B cell (primary cell): ENCODE results near the gene SLC2A13. TPM values are rescaled to one million over a fixed set of nuclear protein-coding genes. Genes with fewer than 3 reads are reported as not detected.

Experiments
- ATAC-seq: fragments of 200-7000 bp; cut with Tn5 transposase; one replicate; pipeline ENCODE4 v1.10.0; 2021; ENCODE audit warnings: low read depth, mild to moderate bottlenecking, moderate number of reproducible peaks, moderate library complexity
- CTCF ChIA-PET: fragments of 350-600 bp; sonication (Branson Sonifier 250); formaldehyde crosslinking; loops from one replicate; lab custom pipeline; 2021; ENCODE audit warnings: antibody characterized with exemption, inconsistent platforms; lab: Charles Lee
- POLR2A ChIA-PET: fragments of 350-600 bp; sonication (Branson Sonifier 250); formaldehyde crosslinking; loops from one replicate; lab custom pipeline; 2021; ENCODE audit warnings: antibody characterized with exemption; lab: Charles Lee
- DNase-seq: peaks from one replicate; pipeline ENCODE4 v3.0.0; 2013
- H2AFZ ChIP-seq: 2 replicates; pipeline ENCODE4 v1.6.1; 2012; ENCODE audit warnings: mild to moderate bottlenecking, low read depth, low read length; ENCODE audit not compliant: insufficient read depth, poor library complexity, severe bottlenecking
- H3K27ac ChIP-seq, 2 donors: 1 replicate in 1 of 2; 2 replicates in 1 of 2; pipeline ENCODE4 v1.5.1; 2012 to 2013; ENCODE audit warnings: low read length in 2 of 2, mild to moderate bottlenecking in 2 of 2, moderate library complexity in 1 of 2
- H3K27me3 ChIP-seq, 4 experiments: fragments of 200-600 bp in 1 of 4; sonication (generic) in 1 of 4; replicated peaks in 1 of 4; 1 replicate in 2 of 4; 2 replicates in 2 of 4; pipeline versions ENCODE4 v1.6.1 to v1.7.0; 2013 to 2016; ENCODE audit warnings: low read length in 3 of 4, mild to moderate bottlenecking in 2 of 4, mixed read lengths in 1 of 4, moderate library complexity in 1 of 4; ENCODE audit not compliant: insufficient read depth in 4 of 4, control insufficient read depth in 3 of 4; ENCODE audit errors: control extremely low read depth in 1 of 4
- H3K36me3 ChIP-seq, 2 experiments: replicated peaks in 1 of 2; 1 replicate in 1 of 2; 2 replicates in 1 of 2; pipeline versions ENCODE4 v1.6.1 to v1.7.1; 2013; ENCODE audit warnings: low read length in 1 of 2; ENCODE audit not compliant: insufficient read depth in 2 of 2, control insufficient read depth in 1 of 2; ENCODE audit errors: control extremely low read depth in 1 of 2, extremely low read depth in 1 of 2
- H3K4me1 ChIP-seq, 2 donors: fragments of 200-600 bp in 1 of 2; sonication (generic) in 1 of 2; 1 replicate in 1 of 2; 2 replicates in 1 of 2; pipeline versions ENCODE4 v1.5.1 to v1.6.1; 2013 to 2017; ENCODE audit warnings: low read length in 2 of 2; ENCODE audit not compliant: control insufficient read depth in 2 of 2, insufficient read depth in 2 of 2
- H3K4me2 ChIP-seq: replicated peaks from 2 replicates; pipeline ENCODE3; 2012; ENCODE audit warnings: mild to moderate bottlenecking, low read depth, low read length; ENCODE audit not compliant: poor library complexity, severe bottlenecking
- H3K4me3 ChIP-seq, 5 experiments: fragments of 200-600 bp in 1 of 5; sonication (generic) in 1 of 5; 1 replicate in 3 of 5; 2 replicates in 2 of 5; pipeline versions ENCODE4 v1.5.1 to v1.7.0; 2011 to 2016; ENCODE audit warnings: low read length in 4 of 5, mild to moderate bottlenecking in 4 of 5, low read depth in 2 of 5, control low read depth in 1 of 5, moderate library complexity in 1 of 5; ENCODE audit not compliant: insufficient read depth in 1 of 5; ENCODE audit errors: control extremely low read depth in 1 of 5, extremely low read depth in 1 of 5
- H3K79me2 ChIP-seq: fragments of 200-600 bp; sonication (generic); one replicate; pipeline ENCODE4 v1.6.0; 2016; ENCODE audit warnings: low read length; ENCODE audit not compliant: control insufficient read depth, insufficient read depth
- H3K9ac ChIP-seq: fragments of 200-600 bp; sonication (generic); 2 replicates; pipeline ENCODE4 v1.6.1; 2017; ENCODE audit warnings: mild to moderate bottlenecking, low read length, moderate library complexity
- H3K9me3 ChIP-seq, 3 donors: one replicate each; pipeline versions ENCODE4 v1.6.1 to v1.7.1; 2013; ENCODE audit warnings: low read length in 2 of 3; ENCODE audit not compliant: control insufficient read depth in 2 of 3, insufficient read depth in 1 of 3; ENCODE audit errors: control extremely low read depth in 1 of 3
- H4K20me1 ChIP-seq: 2 replicates; pipeline ENCODE4 v1.6.0; 2012; ENCODE audit warnings: mild to moderate bottlenecking, low read length; ENCODE audit not compliant: insufficient read depth, control insufficient read depth, poor library complexity, severe bottlenecking
- H3K27ac Mint-ChIP-seq: one replicate; pipeline ENCODE4 v1.8.0; 2021; ENCODE audit warnings: mixed read lengths
- H3K27me3 Mint-ChIP-seq: one replicate; pipeline ENCODE4 v1.8.0; 2021; ENCODE audit warnings: mixed read lengths
- H3K4me1 Mint-ChIP-seq: one replicate; pipeline ENCODE4 v1.8.0; 2021; ENCODE audit warnings: mixed read lengths
- H3K4me3 Mint-ChIP-seq: one replicate; pipeline ENCODE4 v1.8.0; 2021; ENCODE audit warnings: mixed read lengths
- H3K9me3 Mint-ChIP-seq: one replicate; pipeline ENCODE4 v1.8.0; 2022; ENCODE audit warnings: mixed read lengths; ENCODE audit not compliant: insufficient read depth
- EZH2 ChIP-seq: IDR thresholded peaks from 2 replicates; pipeline ENCODE4 v1.6.1; 2012; ENCODE audit warnings: borderline replicate concordance, low read depth, mild to moderate bottlenecking, moderate library complexity, low read length; ENCODE audit not compliant: insufficient read depth, poor library complexity, severe bottlenecking
- WGBS: methylation state at CpG from one replicate; pipeline ENCODE4 v1.1.5; 2013; ENCODE audit warnings: missing lambda C conversion rate; ENCODE audit not compliant: insufficient coverage; 5-methylcytosine and 5-hydroxymethylcytosine counted together
- intact Hi-C: fragments of 100-400 bp; cut with micrococcal nuclease; formaldehyde crosslinking; loops from one replicate; pipeline ENCODE4 v1.10.0; 2022
- polyA plus RNA-seq: library from polyadenylated mRNA; depleted of rRNA; stranded (reverse); fragments of >200 nt; gene quantifications from 2 replicates; pipeline ENCODE4 v1.2.3, GENCODE V29; 2012
- total RNA-seq, 2 donors: library from RNA; stranded (reverse); fragments of 120-200 nt in 1 of 2; gene quantifications; 1 replicate in 1 of 2; 2 replicates in 1 of 2; pipeline versions ENCODE4 v1.2.3 to v1.2.4, GENCODE V29; 2013 to 2022
- TF ChIP-seq, protein P1 (sequence below): fragments of 200-600 bp; IDR thresholded peaks from one replicate; pipeline ENCODE4 v1.8.0; 2022; ENCODE audit warnings: antibody characterized with exemption, mild to moderate bottlenecking

The SLC2A13 gene
- total and polyA plus RNA-seq, 2 donors (not counting 1 experiment from before 2014, with no cell fraction given) = 2.1 to 8.6 TPM

DNA sequence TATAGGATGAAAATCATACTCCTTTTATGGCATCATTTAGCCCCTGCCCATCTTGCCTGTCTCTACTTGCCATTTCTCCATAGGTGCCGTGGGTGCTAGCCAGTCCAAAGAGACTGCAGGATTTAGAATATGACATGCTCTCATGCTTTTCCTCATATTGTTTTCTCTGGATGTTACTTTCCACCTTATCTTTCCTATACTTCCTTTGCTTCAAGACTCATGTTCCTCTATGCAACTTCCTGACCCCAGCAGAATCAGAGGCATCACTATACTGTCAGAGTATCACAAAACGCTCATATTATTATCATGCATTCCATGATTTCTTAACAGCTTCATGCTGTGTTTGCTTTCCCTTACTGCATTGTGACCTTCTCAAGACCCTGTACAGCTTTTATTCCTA is 265.5 kb downstream of the SLC2A13 start:
- Mint-ChIP-seq H3K4me3 (no peak overlapping the region), H3K27ac (no peak overlapping the region), H3K4me1 (peaks cover 8% of the 10 kb centered on the region), H3K27me3 (no peaks in the 10 kb centered on the region), H3K9me3 (no peaks in the 10 kb centered on the region)
- ChIA-PET POLR2A (no interaction called here), CTCF (no interaction called here)
- DNase-seq (no peak), ATAC-seq (no peak)
- Histone ChIP-seq H3K4me2 (no peak overlapping the region), H3K4me1 (peaks cover under 1 to 4% of the 10 kb centered on the region in 2 donors), H3K27me3 (no peaks in the 10 kb centered on the region), H2AFZ (no peak overlapping the region), H3K36me3 (no peaks in the 10 kb centered on the region), H3K9ac (no peak overlapping the region), H4K20me1 (no peaks in the 10 kb centered on the region), H3K79me2 (no peaks in the 10 kb centered on the region), H3K9me3 (no peaks in the 10 kb centered on the region), H3K4me3 (no peak overlapping the region), H3K27ac (no peak overlapping the region)
- 100% methylated on average over 2 of the region's 2 CpGs for WGBS
- intact Hi-C loops = no loop called here
- no peak for TF ChIP-seq EZH2
- TF ChIP-seq, protein P1, sequence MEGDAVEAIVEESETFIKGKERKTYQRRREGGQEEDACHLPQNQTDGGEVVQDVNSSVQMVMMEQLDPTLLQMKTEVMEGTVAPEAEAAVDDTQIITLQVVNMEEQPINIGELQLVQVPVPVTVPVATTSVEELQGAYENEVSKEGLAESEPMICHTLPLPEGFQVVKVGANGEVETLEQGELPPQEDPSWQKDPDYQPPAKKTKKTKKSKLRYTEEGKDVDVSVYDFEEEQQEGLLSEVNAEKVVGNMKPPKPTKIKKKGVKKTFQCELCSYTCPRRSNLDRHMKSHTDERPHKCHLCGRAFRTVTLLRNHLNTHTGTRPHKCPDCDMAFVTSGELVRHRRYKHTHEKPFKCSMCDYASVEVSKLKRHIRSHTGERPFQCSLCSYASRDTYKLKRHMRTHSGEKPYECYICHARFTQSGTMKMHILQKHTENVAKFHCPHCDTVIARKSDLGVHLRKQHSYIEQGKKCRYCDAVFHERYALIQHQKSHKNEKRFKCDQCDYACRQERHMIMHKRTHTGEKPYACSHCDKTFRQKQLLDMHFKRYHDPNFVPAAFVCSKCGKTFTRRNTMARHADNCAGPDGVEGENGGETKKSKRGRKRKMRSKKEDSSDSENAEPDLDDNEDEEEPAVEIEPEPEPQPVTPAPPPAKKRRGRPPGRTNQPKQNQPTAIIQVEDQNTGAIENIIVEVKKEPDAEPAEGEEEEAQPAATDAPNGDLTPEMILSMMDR = no peak

DNA sequence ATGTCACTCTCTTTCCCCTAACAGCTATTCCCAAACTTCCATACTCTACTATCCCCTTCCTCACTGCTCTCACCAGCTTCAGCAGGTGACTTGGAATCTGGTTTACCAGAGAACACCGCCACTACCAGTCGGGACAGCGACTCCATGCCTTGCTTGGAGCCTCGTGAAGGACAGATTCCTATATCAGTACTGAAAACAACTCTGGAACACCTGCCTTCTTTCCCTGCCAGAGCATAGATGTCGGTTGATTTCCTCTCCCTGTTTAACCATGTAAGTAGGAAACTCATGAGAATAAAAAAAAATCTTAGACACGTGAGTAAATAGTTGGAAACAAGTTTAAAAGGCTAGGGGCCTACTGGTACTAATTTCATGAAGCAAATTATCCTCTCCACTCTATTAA is 266.8 kb downstream of the SLC2A13 start:
- H3K27me3 Mint-ChIP-seq = no peaks in the 10 kb centered on the region
- 100% methylated on average over 1 of the region's 6 CpGs for WGBS
- Histone ChIP-seq H3K27me3 (no peaks in the 10 kb centered on the region), H3K9me3 (no peaks in the 10 kb centered on the region), H3K4me2 (no peak overlapping the region), H3K4me1 (no peaks in the 10 kb centered on the region), H3K9ac (no peak overlapping the region), H3K27ac (no peak overlapping the region), H4K20me1 (no peaks in the 10 kb centered on the region), H2AFZ (no peak overlapping the region), H3K36me3 (no peaks in the 10 kb centered on the region), H3K79me2 (no peaks in the 10 kb centered on the region), H3K4me3 (no peak overlapping the region)
- H3K4me3 Mint-ChIP-seq = no peak overlapping the region
- ChIA-PET CTCF (no interaction called here), POLR2A (no interaction called here)
- H3K4me1 Mint-ChIP-seq = peaks cover 5% of the 10 kb centered on the region
- intact Hi-C loops = no loop called here
- H3K27ac Mint-ChIP-seq = no peak overlapping the region
- no peaks in the 10 kb centered on the region for H3K9me3 Mint-ChIP-seq
- TF ChIP-seq, protein P1 = no peak
- no peak for ATAC-seq
- no peak for DNase-seq
